EH (cell line): ENCODE measurements around the gene DNM2.
"Not testable (repeated sequence)": the region's sequence is repeated elsewhere in the genome, so short reads cannot be mapped to it uniquely, and the experiment has no call there.

Experiments
- DNase-seq: peaks from one replicate; pipeline ENCODE4 v3.0.0-alpha.2; 2015; ENCODE audit warnings: low read depth

DNM2 gene

DNA sequence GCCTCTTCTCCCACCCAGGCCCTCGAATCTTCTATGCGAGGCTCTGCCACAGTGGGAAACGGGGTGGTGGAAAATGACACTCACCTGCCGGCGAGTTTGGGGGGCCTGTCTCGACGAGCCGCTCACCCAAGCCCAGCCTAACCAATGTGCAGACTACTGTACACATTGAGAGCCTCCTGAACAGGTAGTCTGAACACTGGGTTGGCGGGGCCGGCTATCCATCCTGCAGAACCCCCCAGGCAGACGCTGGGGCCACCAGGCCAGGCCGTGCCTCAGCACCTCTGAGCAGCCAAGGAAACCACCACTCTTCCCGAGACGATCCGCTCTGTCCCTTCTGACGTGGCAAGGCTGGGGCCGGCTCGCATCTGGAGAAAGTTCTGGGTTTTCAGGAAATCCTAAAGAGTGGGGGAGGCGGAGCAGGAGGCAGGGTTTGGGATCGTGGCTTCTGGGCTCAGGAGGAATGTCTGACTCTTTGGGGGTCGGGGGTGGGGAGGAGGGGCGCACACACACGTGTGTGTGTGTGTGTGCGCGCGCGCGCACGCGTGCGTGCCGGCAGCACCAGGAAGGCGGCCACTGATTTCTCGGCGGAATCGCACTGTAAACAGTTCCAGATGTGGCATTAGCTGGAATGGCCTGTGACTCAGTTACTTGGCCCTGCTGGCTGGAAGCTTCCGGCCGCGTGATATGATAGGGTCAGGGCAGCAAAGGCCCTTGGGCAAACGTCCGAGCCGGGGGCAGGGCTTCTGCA, 99.6 kb downstream of the DNM2 start:
- DNase-seq = peak; percentile 99

- peak; percentile 27 for DNase-seq
Measured at GRCh38 chr19:10818301-10819123, 100.6 kb downstream of the DNM2 start.

DNA sequence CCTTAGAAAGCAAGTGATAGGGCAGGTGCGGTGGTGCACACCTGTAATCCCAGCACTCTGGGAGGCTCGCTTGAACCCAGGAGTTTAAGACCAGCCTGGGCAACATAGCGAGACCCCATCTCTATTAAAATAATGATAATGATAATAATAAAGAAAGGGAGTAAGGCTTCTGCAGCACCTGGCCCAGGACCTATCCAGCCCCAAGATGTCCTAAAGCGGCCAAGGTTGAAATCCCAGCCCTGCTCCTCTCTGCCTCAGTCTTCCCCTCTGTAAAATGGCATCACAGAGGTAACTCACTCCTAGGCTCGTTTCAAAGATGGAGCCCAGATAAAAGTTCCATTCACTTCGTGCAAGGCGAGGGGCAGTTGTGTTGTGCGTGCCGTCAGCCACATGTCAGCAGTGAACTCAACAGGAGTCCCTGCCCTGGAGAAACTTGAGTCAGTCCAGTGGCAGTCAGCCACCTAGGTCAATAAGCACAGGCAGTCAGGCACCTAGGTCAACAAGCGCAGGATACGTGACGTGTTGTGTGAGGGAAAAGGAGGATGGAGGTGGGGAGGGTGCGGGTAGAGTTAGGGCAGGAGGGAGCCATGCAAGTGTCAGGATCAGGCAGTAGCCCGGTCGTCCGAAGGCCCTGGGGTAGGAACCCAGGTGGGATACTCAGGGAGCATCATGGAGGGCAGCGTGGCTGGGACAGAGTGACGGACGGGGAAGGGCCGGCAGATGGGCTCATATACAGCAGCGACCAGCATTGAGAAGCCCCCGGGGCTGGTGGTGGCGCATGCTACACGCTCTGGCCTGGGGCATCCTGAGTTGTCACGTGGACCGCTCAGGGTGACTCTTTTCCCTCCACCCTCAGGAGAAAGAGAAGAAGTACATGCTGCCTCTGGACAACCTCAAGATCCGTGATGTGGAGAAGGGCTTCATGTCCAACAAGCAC, 101.5 kb downstream of the DNM2 start:
- DNase-seq = no peak

- peak; percentile 40 for DNase-seq
Measured at GRCh38 chr19:10820173-10820572, 102.3 kb downstream of the DNM2 start.

DNA sequence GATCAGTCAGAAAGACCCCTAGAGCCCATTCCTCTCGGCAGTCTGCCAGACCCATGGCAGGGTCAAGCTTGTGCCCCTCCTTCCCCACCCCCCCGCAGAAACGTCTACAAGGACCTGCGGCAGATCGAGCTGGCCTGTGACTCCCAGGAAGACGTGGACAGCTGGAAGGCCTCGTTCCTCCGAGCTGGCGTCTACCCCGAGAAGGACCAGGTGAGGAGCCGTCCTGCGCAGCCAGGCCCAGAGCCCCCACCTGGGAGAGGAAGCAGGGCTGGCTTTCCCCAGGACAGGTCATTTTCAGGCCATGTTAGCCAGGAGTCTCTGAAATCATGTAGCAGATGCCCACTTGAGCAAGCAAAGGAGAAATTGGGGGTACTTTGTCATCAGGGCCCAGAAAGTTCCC, 105.8 kb downstream of the DNM2 start:
- no peak for DNase-seq

DNA sequence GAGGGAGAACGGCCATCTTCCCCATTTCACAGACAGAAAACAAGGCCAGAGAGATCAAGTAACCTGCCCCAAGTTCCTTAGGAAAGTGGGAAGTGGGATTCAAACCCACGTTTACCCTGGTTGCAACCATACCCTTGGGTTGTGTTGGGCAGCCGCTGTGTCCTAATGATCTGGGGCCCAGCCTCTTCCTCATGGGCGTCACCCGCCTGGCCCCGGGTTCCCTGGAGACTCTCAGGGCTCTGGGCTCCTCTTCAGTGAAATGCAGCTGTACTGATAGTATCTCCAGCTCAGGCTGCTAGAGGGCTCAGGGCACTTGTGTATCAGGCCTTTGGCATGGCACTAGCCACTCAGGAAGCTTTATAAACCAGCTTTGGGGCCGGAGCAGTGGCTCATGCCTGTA, 108.4 kb downstream of the DNM2 start:
- no peak for DNase-seq

DNA sequence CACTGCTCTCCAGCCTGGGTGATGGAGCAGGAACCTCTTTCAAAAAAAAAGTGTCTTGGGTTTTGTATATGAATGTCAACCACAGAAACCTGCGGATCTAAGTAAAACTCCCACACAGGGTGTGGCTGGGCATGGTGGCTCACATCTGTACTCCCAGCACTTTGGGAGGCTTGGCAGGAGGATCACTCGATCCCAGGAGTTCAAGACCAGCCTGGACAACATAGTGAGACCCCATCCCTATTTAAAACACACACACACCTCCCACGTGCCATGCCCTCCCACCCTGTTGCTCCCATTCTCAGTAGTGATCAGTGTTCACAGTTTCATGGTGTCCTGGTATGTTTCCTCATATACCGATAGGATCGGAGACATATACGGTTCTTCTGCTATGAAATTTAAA, 109.0 kb downstream of the DNM2 start:
- DNase-seq = no peak

DNA sequence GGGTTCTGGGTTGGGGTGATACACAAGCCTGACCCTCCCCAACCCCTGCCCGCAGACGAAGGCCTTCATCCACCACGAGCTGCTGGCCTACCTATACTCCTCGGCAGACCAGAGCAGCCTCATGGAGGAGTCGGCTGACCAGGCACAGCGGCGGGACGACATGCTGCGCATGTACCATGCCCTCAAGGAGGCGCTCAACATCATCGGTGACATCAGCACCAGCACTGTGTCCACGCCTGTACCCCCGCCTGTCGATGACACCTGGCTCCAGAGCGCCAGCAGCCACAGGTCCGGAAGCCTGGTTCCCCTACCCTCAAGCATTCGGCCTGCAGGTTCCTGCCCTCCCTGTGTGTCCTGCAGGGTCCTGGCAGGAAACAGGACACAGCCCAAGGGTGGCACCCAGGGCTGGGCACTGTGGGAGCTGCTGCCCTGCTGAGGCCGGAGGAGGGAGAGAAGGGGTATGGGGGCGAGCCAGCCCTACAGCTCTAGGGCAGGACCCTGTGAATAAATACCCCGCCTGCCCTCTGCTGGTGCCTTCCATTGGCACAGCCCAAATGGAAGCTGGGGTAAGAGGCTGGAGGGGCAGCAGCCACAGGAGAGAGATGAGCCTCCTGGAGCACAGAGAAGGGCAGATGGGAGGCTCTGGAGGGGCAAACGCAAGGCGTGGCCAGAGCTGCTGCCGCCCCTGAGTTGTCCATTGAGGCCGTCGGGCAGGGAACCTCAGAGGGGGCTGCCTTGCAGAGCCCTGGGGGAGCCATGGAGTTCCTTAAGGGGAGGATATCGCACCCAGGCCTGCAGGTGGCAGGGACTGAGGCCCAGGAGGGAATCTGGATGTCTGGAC, 111.3 kb downstream of the DNM2 start:
- no peak for DNase-seq

DNA sequence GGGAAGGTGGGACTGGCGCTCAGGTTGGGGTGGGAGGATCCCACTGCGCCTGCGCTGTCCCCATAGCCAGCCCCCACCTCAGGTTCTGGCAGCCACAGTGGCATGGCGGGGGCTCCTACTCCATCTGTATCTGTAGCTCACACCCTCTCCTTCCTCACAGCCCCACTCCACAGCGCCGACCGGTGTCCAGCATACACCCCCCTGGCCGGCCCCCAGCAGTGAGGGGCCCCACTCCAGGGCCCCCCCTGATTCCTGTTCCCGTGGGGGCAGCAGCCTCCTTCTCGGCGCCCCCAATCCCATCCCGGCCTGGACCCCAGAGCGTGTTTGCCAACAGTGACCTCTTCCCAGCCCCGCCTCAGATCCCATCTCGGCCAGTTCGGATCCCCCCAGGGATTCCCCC, 112.1 kb downstream of the DNM2 start:
- DNase-seq = no peak

DNA sequence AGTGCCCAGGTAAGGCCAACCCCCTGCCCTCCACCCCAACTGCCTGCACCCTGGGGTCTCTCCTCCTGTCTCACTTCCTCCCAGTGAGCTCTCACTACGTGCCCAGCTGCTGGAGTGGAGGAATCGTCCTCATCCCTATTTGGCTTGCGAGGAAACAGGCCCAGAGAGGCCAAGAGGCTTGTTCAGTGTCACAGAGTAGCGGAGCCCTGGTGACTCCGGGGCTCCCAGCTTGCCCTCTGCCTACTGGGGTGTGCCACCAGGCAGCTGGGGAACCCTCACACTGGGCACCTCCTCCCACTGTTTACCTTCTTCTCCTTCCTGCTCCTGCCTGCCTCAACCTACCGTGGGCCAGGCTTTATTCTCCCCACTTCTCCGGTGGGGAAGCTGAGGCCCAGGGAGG, 112.5 kb downstream of the DNM2 start:
- DNase-seq = no peak

GRCh38 chr19:10830931-10831779, 113.3 kb downstream of the DNM2 start:
- DNase-seq = no peak

DNA sequence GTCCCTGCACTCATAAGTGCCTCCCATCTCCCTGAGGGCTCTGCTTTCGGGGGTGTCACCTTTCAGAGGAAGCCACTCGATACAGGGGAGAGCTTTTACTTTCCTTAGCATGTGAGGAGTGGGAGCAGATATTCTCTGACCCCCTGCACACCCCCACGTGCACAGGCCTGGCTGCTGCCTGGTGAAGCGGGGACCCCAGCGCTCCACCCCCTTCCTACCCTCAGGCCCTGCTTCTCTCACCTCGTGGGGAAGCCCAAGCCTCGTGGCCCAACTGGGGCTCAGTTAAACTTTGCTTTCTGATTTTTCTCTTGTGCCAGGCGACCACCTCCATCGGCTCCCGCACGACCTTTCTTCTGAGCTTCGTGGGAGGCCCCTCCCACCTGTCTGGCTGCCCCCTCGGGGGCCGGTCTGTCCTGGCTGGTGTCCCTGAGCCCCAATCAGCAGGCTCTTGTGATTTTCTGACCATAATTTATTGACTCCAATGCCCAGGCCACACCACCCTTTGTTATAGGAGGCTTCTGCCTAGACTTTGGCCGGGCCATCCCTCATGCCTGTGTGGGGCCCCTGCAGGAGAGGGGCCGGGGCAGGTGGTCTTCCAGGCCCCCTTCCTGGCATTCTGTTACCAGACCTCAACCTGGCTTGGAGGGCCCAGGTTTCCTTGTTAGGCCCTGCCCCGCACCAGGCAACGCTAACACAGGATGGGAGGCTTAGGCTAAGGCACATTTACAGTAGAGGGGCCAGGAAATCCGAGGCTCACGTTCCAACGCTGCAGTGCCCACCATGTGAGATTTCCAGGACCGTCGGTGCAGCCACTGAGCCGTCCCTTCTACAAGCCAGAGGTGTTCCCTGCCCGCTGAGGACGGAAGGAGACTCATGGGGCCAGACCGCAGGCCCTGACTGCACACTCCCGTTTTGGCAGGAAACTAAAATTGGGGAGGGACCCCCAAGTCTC, 114.4 kb downstream of the DNM2 start:
- no peak for DNase-seq

GRCh38 chr19:10832939-10833296, 115.0 kb downstream of the DNM2 start:
- no peak for DNase-seq

- DNase-seq = no peak
Measured at GRCh38 chr19:10835089-10835753, 117.3 kb downstream of the DNM2 start.

DNA sequence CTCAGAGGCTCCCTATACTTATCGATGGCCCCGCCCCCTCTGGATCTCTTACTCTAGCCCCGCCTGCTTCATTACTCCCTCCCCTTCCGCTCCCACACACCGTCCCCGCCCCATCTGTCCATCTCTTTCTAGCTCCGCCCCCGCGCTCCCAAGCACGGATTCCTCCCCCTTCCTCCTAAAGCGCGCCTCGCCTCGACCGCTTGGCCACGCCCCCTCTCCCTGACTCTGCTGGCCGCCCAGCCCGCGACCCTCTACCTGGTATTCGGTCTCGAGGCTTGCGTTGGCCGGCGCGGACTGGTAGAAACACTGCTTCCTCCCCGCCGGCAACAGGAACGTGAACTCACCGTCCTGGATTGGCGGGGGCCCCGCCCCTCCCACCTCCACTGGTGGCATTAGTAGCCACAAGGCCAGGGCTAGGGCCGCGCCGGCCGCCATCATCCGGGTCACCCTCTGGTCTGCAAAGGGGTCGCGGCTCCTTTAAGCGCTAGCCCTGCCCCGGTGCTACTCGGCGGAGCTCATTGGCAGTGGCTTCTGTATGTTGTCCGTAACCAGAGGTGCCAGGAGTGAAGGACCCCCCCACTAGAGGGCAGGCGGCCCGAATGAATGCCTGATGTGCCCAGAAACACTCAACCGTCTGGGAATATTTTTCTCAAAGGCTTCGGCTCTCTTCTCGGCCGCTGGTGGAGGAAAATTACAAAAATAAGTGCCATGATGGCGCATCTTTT, 118.0 kb downstream of the DNM2 start, which contains the start of gene TMED1:
TMED1 (minus strand) TSS at position 459 of the 725 bp plus-strand sequence; CDS start at position 438, 21 bp downstream.
- peak; percentile 100 for DNase-seq

DNA sequence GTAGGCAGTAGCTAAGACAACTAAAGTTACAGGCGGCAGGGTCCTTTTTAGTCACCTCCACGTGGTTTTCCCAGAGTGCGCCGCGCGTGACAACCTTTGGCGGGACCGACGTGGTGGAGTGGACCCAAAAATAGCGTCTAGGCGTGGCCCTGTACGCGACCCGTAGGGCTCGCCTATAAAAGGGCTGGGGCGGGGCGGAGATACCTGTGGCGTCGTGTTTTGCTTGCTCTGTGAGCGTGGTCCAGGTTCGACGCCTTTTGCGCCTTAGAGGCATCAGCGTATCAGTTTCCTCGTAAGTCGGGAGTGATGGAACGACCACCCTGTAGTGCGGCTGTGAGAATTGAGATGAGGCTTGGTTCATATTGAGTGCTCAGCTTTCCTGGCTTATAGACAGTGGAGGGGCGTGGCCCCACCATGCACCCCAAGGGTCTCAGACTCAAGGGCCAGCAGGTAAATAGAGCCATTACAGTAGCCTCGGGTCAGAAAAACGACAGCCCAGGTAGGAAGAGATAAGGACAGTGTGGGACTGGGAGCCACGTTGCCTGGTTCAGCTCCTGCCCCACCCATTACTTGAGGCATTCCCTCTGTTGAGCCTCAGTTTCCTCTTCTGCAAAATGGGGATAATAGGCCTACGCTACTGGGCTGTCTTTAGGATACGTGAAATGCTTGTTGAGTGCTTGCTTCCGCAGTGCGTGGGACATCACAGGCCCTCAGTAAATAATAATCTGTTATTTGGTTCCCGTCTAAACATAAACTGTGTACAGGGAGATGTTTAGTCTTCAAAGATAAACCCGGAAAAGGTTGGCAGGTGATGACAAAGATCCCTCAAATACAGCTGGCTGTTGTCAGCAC, 118.8 kb downstream of the DNM2 start:
- DNase-seq = no peak

DNA sequence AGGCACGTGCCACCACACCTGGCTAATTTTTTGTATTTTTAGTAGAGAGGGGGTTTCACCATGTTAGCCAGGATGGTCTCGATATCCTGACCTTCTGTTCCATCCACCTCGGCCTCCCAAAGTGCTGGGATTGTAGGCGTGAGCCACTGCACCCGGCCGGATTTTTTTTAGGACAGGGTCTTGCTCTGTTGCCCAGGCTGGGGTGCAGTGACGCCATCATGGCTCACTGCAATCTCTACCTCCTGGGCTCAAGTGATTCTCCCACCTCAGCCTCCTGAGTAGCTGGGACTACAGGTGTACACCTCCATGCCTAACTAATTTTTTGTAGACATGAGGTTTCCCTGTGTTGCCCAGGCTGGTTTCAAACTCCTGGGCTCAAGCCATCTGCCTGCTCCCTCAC, 119.8 kb downstream of the DNM2 start:
- DNase-seq = not testable (repeated sequence)
